HG02759 (cell line): ENCODE results near the gene EEF1A2.

ENCODE experiments used
- ATAC-seq: cut with Tn5 transposase; IDR thresholded peaks from one replicate; pipeline ENCODE4 v1.9.1; 2021; ENCODE audit warnings: mild to moderate bottlenecking, moderate library complexity; ENCODE audit not compliant: unreplicated experiment

EEF1A2 gene

DNA sequence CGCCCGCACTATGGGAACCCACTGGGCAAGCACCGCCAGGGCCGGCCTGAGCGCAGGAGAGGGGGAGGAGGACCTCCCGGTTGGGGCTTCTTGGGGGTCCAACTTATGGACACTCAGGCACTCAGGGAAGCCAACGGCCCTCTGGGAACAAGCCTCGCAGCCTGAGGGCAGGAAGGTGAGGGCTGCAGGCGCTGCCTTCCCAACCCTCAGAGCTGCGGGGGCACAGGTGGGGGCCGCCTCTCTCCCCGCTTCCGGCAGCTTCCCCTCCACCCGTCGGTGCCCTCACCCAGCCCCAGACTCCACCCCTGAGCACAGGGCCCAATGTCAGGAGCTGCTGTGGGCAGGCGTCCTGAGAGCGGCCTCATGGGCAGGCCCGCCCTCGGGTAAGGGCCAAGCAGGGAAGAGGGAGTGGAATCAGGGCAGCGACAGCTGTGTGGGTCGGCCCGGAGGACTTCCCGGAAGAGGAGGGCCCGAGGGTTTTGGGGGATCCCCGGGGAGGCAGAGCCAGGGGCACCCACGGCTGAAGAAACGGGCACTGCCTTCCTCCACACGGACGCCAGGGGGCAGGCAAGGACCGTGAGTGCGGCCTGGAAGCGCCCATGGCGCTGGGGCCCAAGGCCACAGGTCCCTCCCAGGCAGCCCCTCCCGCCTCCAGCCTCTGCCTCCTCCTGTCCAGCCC, 38.8 kb upstream of the EEF1A2 start:
- ATAC-seq = peak; percentile 88

DNA sequence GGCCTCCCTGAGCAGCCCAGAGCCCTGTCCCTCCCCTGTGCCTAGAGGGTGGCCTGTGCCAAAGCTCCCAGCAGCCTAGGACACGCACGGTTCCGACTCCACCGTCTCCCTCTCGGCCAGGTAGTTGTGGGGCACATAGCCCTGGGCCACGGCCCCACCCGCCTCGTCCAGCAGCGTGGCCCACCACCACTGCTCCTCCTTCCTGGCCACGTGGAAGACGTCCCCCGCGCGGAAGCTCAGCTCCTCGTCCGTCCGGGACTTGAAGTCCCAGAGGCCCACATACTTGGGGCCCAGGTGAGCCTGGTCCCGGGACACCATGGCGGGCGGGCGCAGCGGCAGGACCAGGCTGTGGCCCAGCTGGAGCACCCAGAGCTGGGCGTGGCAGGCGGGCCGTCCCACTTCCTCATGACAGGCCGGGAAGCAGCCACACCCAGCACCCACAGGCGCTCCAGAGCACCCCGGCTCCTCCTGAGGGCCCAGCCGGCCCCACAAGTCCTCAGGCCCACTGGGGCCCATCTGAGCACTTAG, 38.2 kb upstream of the EEF1A2 start, which contains the start of gene PTK6:
Gene PTK6 (minus strand): TSS at position 380 of the 528 bp plus-strand sequence. CDS start 62 bp downstream, at position 318.
- ATAC-seq = peak; percentile 12

DNA sequence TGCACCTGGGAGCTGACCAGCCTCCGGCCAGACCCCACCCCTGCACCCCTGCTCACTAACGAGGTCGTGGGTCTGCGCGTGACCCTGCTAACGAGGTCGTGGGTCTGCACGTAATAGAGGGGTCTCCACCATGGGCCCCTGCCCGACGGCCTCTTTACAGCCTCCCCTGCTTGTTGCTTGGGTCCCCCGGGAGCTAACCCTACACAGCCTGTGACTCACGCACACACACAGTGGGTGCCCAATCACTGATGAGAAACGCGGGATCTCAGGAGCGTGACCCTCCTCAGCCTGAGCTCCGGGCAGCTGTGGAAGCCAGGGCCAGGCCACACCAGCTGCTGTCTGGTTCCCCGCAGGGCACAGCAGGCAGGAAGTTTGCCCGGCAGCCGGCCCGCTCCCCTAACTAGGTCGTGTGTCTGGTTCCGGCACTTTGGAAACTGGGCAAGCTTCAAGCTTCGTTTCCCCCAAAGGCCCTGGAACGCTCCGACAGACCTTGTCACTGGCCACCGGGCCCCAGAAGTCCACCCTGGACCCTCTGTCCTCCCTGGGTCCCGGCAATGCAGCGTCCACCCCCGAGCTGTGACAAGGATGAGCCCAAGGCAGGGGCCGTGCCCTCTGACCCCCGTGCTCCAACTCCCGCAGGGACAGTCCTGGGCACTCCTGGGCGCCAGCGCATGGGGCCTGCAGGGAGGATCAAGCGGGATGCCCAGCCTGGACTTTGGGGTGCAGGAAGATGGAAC, 37.5 kb upstream of the EEF1A2 start:
- ATAC-seq = no peak

DNA sequence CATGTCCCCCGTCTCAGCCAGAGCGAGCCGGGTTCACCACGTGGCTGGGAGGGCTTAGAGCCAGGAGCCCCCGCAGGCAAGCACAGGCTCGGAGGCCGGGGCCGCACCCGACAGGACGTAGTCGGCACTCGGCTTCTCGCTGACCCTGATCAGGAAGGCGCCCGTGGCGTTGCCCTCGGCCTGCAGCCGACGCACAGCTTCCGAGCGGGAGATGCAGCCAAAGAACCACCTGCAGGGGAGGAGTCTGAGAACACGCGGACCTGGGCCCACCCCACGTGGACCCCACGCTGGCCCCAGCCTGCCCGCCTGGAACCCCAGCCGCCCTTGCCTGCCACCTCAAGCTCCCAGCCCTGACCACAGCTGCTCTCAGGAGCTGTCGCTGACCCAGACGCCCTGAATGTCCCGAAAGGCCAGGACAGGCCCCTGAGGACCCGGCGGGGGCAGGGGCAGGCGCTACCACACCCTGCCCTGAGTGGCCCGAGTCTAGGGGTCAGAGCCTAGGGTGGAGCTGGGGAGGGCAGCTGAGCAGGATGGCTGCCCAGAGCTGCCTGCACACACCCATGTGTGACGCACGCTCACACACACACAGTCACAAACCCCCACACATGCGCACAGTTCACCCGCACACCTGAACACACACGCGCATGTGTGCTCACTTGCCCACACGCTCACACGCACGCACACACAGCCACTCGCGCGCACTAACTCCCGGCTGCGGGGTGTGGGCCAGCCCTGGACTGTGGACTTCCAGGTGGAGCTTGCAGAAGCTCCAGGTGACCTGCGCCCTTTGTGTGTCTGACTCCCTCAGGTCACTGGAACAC, 36.2 kb upstream of the EEF1A2 start:
- no peak for ATAC-seq

DNA sequence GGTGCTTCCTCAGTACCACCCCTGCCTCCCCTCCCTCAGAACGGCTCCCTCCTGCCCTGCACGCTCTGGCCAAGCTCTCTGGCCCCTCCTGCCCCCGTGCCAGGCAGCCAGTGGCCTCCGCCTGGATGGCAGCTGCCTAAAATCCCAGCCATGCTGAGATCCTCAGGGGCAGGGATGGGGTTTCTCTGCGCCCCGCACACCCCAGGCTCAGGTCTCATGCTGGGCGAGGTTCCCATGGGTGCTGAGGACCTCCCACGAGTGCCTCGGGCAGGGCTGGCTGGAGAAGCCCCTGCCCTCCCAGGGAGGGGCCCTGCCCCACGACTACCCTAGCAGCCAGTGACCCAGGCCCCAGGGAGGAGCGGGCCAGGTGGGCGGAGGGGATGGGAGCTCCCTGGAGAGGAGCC, 35.5 kb upstream of the EEF1A2 start:
- no peak for ATAC-seq

DNA sequence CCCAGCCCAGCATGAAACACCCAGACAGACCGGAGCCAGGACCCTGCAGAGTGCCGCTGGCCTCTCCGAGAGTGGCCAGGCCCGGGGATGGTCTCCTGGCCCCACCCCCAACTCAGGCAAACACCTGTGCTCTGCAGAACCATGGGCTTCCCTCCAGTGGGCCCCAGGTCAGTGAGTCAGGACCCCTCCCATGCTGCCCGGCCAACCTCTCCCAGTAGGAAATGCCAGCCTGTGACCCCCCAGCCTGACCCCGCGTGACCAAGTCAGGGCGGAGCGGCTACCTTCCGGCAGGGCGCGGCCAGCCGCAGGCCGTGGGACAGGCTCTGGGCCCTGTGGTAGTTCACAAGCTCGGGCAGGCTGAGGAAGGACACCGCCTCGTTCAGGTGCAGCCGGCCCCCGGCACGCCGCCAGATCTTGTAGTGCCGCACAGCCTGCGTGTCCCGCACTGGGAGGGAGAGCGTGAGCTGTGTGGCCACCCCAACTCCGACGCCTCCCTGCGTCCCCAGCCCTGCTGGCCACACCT, 35.0 kb upstream of the EEF1A2 start:
- ATAC-seq = no peak

DNA sequence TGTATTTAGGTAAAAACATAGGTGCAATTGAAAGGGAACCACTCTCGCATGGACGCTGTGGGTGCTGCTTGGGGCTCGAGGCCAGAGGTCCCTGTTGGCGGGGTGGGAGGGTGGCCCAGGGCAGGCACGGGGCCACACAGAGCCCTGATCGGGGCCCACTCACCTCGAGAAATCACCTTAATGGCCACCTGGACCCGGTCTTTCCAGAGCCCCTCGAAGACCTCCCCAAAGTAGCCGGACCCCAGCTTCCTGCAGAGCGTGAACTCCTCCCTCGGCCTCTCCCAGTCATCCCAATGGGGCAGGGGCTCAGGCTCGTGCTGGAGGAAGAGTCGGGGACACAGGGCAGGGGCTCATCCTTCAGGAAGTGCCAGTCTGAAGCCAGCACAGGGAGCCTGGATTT, 34.5 kb upstream of the EEF1A2 start:
- no peak for ATAC-seq

DNA sequence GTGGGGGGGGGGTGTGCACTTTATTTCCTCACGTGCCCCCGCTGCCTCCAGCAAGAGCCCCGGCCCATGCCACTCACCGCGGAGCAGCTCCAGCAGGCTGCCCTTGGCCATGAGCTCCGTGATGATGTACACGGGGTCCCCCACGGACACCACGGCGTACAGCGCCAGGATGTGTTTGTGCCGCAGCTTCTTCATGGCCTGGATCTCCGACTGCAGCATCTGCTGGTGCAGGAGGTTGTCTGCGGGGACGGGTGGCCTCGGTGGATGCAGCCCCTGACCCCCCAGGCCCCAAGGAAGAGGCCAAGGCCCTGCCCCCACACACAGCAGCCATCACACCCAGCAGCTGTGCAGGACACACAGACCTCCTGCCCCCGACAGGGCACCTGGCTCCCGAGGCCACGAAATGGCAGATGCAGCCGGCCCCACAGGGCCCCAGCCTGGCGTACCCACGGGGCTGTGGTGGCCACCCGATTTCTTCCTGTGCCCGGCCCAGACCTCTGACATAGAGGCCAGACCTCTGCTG, 33.6 kb upstream of the EEF1A2 start:
- no peak for ATAC-seq

DNA sequence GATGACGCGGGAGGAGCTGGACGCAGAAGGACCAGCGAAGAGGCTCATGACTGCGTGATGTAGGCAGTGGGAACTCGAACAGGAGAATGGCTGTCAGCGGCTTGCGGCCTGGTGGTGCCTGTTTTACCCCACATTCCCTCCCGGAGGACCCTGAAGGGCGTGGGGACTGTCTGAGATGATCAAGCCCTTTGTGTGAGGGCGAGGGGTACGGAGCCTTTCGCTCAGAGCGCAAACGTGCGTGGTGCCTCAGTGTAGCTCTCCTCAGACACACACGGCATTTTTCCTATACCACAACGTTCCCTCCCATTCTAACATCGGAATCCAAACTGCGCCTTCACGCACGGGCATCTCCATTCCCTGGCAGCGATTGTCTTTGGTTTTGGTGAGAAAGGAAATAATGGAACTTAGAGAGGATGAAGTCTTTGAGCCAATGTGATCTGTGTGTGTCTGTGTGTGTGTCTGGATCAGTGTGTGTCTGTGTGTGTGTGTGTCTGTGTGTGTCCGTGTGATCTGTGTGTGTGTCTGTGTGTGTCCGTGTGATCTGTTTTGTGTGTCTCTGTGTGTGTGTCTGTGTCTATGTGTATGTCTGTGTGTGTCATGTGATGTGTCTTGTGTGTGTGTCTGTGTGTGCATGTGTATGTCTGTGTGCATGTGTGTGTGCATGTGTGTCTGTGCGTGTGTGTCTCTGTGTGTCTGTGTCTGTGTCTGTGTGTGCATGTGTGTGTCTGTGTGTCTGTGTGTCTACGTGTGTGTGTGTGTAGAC, 33.0 kb upstream of the EEF1A2 start:
- ATAC-seq = no peak

DNA sequence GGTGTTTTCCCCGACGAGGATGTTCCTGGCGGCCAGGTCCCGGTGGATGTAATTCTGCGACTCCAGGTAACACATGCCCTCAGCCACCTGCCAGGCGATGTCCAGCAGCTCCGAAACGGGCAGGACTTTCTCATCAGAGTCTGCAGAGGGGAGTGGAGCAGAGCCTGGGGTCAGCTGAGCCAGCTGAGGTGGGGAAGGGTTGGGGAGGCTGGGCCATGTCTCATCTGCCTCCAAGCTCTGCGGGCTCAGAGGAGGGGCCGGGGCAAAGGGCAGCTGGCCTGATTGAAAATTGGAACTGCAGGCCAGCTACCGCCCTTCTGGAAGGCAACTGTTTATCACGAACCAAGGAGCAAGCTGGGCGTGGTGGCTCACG, 31.9 kb upstream of the EEF1A2 start:
- ATAC-seq = no peak

DNA sequence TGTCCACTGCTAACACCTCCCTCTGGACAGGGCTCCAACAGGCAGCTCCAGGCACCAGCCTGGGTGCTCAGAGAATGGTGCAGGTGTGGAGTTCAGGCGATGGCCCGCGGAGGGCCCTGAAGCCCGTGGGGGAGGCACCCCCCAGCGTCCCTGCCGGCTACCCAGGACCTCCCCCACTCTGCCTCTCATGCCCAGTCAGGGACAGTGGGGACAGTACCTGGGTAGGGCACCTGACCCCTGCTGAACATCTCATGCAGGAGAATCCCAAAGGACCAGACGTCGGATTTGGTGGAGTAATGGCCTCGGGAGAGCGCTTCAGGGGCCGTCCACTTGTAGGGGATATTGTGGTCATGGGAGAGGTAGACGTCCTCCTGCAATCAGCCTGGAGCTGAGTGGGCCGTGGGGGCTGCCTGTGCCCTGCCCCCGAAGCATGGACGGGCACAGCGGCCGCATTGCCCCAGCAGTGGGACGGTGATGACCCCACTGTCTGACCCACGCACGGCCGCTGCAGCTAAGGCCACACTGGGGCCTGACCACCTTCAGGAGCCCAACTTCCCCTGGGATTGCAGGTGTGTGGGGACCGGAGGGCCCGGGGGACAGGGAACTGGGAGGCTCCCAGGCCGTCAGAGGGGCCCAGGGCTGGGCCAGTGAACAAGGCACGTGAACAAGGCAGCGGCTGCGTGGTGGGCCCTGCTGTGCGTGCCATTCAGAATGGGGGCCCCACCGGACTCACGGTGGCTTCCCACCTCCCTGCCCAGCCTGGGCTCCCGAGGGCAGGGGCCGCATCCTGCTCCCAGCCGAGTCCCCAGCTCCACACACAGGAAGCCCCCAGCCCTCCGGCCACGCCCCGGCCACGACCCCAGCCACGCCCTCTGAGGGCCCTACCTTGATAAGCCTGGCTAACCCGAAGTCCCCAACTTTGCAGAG, 31.2 kb upstream of the EEF1A2 start:
- ATAC-seq = no peak

DNA sequence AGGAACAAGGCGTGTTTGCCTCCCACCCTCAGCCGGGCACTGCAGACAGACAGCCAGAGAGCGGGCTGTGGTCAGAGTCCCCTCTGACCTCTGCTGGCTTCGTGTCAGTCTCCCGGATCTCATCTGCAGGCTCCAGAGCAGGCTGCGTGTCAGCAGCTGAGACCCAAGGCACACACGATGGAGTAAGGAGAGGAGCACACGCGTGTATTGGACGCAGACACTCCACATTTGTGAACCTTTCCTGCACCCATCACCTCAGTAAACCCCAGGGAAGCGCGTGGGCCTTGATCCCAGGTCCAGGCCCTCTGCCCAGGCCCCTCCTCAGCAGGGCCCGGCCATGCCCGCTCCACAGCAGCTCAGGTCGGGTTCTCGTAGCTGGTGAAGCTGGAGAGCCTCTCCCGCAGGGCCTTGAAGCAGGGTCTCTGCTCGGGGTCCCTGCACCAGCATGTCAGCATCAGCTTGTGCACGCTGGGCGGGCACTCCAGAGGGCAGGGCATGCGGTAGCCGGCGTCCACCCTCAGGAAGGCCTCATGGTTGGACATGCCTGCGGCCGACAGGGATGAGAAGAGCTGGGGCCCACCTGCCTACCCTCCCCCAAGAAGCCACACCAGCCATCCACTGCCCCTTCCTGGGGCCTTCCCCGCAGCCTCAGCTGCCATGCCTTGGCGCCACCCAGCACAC, 30.4 kb upstream of the EEF1A2 start:
- no peak for ATAC-seq

DNA sequence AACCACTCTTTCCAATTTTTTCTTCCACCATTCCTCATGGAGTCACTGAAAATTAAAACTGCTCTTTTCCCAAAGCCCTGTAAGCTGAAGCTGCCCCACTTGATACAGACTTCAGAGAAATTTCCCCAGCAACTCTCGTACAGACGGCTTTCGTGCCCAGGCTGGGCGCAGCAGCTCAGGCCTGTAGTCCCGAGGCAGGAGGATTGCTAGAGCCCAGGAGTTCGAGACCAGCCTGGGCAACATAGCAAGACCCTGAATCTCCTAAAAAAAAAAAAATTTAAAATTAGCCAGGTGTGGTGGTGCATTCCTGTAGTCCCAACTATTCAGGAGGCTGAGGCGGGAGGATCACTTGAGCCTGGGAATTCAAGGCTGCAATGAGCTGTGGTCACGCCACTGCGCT, 28.3 kb upstream of the EEF1A2 start:
- ATAC-seq = no peak

DNA sequence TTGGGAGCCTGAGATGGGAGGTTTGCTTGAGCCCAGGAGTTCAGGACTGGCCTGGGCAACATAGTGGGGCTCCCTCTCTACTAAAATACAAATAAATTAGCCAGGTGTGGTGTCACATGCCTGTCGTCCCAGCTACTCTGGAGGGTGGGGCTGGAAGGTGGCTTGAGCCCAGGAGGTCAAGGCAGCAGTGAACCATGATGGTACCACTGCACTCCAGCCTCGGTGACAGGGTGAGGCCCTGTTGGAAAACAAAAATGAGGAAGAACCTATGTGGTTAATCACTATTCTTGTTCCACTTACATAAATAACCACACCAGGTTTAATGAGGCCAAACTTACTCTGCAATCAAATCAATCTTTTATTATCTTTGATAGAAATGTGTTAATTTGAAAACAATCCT, 27.1 kb upstream of the EEF1A2 start:
- no peak for ATAC-seq

DNA sequence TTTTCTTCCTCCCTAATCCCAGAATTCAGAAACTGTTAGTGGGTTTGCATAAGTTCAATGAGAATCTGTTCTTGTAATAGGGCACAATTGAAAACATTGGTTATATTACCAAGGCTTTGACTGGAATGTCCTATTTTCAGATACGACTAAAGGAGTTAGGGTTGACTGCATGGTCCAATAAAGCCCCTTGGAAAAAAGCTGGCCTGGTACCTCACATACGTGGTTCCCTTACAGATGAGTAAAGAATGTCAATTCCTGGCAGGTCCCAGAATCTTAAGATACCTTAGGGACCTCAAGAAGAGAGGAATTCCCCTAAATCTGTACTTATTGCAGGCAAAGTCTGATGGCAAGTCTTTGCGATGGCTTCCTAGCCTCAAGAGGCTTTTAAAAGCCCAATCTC, 26.3 kb upstream of the EEF1A2 start:
- no peak for ATAC-seq

DNA sequence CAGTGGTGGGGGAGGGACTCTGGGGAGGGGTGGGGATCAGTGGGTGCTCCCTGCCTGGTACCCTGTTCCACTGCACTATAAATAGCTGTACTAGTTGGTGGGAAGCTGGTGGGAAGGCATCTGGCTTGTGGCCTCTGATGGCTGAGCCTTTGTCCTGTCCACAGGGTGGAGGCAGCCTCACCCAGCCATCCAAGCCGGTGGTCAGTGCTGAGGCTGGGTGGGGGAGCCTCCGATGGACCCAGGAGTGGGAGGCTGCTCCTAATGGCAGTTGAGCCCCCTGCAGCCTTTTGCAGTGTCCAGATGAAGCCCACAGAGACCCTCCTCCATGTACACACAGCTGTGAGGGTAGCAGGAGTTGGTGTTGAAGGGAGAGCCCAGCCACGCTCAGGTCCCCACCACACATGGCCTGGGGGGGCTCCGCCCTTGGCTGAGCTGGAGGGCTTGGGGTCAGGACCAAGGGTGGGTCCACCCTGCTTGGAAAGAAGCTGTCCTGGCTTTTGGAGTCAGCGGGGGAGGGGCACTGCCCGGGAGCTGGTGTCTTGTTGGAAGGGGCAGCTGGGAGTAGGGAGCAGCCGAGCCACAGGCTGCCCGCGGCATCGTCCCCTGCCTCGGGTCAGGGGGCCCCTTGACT, 24.2 kb upstream of the EEF1A2 start:
- ATAC-seq = no peak

DNA sequence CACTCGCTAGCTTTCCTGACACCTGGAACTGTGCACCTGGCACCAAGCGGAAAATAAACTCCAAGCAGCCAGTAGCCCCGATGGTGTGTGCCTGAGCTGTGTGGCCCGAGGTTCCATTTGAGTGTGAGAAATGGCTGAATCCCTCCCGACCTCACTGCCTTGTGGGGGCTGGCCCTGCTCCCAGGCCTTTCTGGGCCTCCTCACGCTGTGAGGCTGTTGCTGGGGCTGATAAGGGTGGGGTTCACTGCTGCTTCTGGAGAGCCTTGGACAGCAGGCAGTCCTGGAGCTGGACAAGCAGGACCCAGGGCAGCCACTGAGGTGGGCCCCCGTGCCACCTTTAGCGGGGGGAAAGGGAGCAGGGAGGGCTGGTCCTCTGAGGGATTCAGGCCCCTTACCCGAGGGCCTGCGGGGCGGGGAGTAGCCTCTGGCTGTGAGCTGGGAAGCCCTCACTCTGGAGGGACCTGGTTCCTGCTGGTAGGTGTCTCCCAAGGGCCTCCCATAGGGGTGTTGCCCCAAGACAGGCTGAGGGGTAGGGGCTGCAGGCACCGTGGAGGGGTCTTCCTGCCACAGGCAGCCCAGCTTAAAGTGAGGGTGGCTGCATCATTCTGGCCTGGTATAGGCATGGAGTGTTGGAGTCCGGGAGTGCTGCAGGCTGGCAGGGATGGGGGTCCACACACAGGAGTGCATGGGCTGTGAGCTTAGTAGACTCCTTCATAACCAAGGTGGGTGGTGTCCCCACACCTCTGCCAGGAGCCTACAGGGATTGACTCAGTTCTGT, 23.4 kb upstream of the EEF1A2 start:
- ATAC-seq = no peak
